Tibial nerve (tissue), 3 donors: ENCODE data around the gene BTRC.

Source experiments
- CTCF ChIP-seq, 5 experiments: fragments of 200-600 bp in 3 of 5; fragments of 450-650 bp in 2 of 5; sonication (generic) in 3 of 5; IDR thresholded peaks; one replicate each; pipeline ENCODE4 v1.5.1; 2016 to 2019; ENCODE audit warnings: antibody characterized with exemption in 5 of 5, mild to moderate bottlenecking in 3 of 5, moderate library complexity in 2 of 5
- POLR2A ChIP-seq, 2 donors: fragments of 450-650 bp; IDR thresholded peaks; one replicate each; pipeline ENCODE4 v1.6.1; 2017; ENCODE audit warnings: antibody characterized with exemption in 2 of 2, mild to moderate bottlenecking in 2 of 2, moderate library complexity in 2 of 2

GRCh38 chr10:101466016-101466912 lies 112.3 kb downstream of the BTRC start:
- TF ChIP-seq CTCF (IDR thresholded peaks at IDR 0.05) (no peak), POLR2A (IDR thresholded peaks at IDR 0.05) (no peak)
